ENCODE data around the gene UGT1A8. TPM values are rescaled to one million over a fixed set of nuclear protein-coding genes. Genes with fewer than 3 reads are reported as not detected.

The UGT1A8 gene
- total and polyA plus RNA-seq, 2 donors (not counting 1 experiment from before 2014, with no cell fraction given), result not detected

DNA sequence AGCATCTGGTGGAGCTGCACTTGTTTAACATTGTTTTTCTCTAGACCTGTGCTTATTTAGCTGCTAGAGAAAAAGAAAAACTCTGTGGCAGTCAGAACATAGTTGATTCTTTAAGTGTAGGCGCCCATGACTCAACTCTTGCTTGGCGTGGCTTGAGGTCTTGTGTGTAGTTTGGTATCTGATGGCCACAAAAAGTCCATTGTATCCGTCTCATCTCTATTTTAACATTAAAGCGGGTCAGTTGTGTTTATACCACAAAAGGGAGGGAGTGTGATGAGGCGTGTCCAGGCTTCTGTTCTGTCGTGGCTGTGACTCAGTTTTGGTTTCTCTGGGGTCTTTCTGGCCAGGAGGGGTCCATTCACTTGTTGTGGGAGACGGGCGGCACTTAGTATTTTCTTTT, 24.2 kb upstream of the UGT1A8 start:
- no peak overlapping the region for H2AFZ ChIP-seq (ENCODE audit: insufficient read depth, low read depth, low read length, poor library complexity, severe bottlenecking)
- TF ChIP-seq, protein P1, sequence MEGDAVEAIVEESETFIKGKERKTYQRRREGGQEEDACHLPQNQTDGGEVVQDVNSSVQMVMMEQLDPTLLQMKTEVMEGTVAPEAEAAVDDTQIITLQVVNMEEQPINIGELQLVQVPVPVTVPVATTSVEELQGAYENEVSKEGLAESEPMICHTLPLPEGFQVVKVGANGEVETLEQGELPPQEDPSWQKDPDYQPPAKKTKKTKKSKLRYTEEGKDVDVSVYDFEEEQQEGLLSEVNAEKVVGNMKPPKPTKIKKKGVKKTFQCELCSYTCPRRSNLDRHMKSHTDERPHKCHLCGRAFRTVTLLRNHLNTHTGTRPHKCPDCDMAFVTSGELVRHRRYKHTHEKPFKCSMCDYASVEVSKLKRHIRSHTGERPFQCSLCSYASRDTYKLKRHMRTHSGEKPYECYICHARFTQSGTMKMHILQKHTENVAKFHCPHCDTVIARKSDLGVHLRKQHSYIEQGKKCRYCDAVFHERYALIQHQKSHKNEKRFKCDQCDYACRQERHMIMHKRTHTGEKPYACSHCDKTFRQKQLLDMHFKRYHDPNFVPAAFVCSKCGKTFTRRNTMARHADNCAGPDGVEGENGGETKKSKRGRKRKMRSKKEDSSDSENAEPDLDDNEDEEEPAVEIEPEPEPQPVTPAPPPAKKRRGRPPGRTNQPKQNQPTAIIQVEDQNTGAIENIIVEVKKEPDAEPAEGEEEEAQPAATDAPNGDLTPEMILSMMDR (IDR thresholded peaks at IDR 0.05), result no peak
- TF ChIP-seq EZH2 (IDR thresholded peaks at IDR 0.05; ENCODE audit: borderline replicate concordance, insufficient read depth, low read depth, low read length, poor library complexity, severe bottlenecking), result no peak
- H3K4me3 Mint-ChIP-seq, result no peak overlapping the region
- H3K9ac ChIP-seq (ENCODE audit: low read length), result no peak overlapping the region
- no peaks in the 10 kb centered on the region for H3K79me2 ChIP-seq (ENCODE audit: control insufficient read depth, insufficient read depth, low read length)
- peaks cover 6% of the 10 kb centered on the region for H3K27me3 Mint-ChIP-seq
- H3K4me1 ChIP-seq (ENCODE audit: control insufficient read depth in 2 of 2, insufficient read depth in 2 of 2, low read length in 2 of 2), result no peaks in the 10 kb centered on the region
- no peaks in the 10 kb centered on the region for H3K9me3 Mint-ChIP-seq (ENCODE audit: insufficient read depth)
- peaks cover 0 to 6% (median 0%) of the 10 kb centered on the region in 3 donors for H3K9me3 ChIP-seq (ENCODE audit: control extremely low read depth in 1 of 3, control insufficient read depth in 2 of 3, insufficient read depth in 1 of 3, low read length in 2 of 3)
- no peak overlapping the region for H3K27ac ChIP-seq (ENCODE audit: low read length in 2 of 2)
- WGBS (ENCODE audit: insufficient coverage), result 55% methylated on average over 3 of the region's 8 CpGs
- no peak for DNase-seq
- H4K20me1 ChIP-seq (ENCODE audit: control insufficient read depth, insufficient read depth, low read length, poor library complexity, severe bottlenecking), result no peaks in the 10 kb centered on the region
- H3K36me3 ChIP-seq (replicated peaks in 1 of 2; ENCODE audit: control extremely low read depth in 1 of 2, control insufficient read depth in 1 of 2, extremely low read depth in 1 of 2, insufficient read depth in 2 of 2, low read length in 1 of 2), result no peaks in the 10 kb centered on the region
- H3K4me1 Mint-ChIP-seq, result peaks cover 10% of the 10 kb centered on the region
- H3K27me3 ChIP-seq (replicated peaks in 1 of 4; ENCODE audit: control extremely low read depth in 1 of 4, control insufficient read depth in 3 of 4, insufficient read depth in 4 of 4, low read length in 3 of 4), result no peaks in the 10 kb centered on the region
- no peak overlapping the region for H3K4me3 ChIP-seq (ENCODE audit: control extremely low read depth in 1 of 5, extremely low read depth in 1 of 5, insufficient read depth in 1 of 5, low read depth in 2 of 5, low read length in 4 of 5)
- H3K4me2 ChIP-seq (replicated peaks; ENCODE audit: low read depth, low read length, poor library complexity, severe bottlenecking), result no peak overlapping the region
- ChIA-PET CTCF (no interaction called here), POLR2A (no interaction called here)
- intact Hi-C loops (cut with micrococcal nuclease), result no loop called here
- ATAC-seq (ENCODE audit: low read depth), result no peak
- no peak overlapping the region for H3K27ac Mint-ChIP-seq

DNA sequence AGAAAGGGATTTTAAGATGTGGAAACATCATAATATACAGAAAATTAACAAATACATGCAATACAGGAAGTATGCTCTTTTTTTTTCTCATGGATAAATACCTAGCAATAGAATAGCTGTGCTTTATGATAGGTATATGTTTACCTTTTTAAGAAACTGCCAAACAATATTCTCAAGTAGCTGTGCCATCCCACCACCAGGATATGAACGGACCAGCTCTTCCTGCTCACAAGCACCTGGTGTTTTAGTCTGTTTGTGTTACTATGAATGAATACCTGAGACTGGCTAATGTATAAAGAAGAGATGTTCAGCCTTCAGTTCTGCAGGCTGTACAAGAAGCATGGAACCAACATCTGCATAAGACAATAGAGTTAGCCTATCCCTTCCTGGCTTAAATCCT, 19.9 kb upstream of the UGT1A8 start:
- Histone ChIP-seq H3K9ac (ENCODE audit: low read length) (no peak overlapping the region), H3K36me3 (replicated peaks in 1 of 2; ENCODE audit: control extremely low read depth in 1 of 2, control insufficient read depth in 1 of 2, extremely low read depth in 1 of 2, insufficient read depth in 2 of 2, low read length in 1 of 2) (no peaks in the 10 kb centered on the region), H3K79me2 (ENCODE audit: control insufficient read depth, insufficient read depth, low read length) (no peaks in the 10 kb centered on the region), H3K27ac (ENCODE audit: low read length in 2 of 2) (no peak overlapping the region), H3K4me3 (ENCODE audit: control extremely low read depth in 1 of 5, extremely low read depth in 1 of 5, insufficient read depth in 1 of 5, low read depth in 2 of 5, low read length in 4 of 5) (no peak overlapping the region), H3K4me2 (replicated peaks; ENCODE audit: low read depth, low read length, poor library complexity, severe bottlenecking) (no peak overlapping the region), H3K9me3 (ENCODE audit: control extremely low read depth in 1 of 3, control insufficient read depth in 2 of 3, insufficient read depth in 1 of 3, low read length in 2 of 3) (no peaks in the 10 kb centered on the region), H3K27me3 (replicated peaks in 1 of 4; ENCODE audit: control extremely low read depth in 1 of 4, control insufficient read depth in 3 of 4, insufficient read depth in 4 of 4, low read length in 3 of 4) (peaks cover 0 to 6% (median 4%) of the 10 kb centered on the region in 4 experiments), H4K20me1 (ENCODE audit: control insufficient read depth, insufficient read depth, low read length, poor library complexity, severe bottlenecking) (no peaks in the 10 kb centered on the region), H3K4me1 (ENCODE audit: control insufficient read depth in 2 of 2, insufficient read depth in 2 of 2, low read length in 2 of 2) (no peaks in the 10 kb centered on the region), H2AFZ (ENCODE audit: insufficient read depth, low read depth, low read length, poor library complexity, severe bottlenecking) (no peak overlapping the region)
- TF ChIP-seq, protein P1 (IDR thresholded peaks at IDR 0.05), result no peak
- TF ChIP-seq EZH2 (IDR thresholded peaks at IDR 0.05; ENCODE audit: borderline replicate concordance, insufficient read depth, low read depth, low read length, poor library complexity, severe bottlenecking), result no peak
- H3K4me3 Mint-ChIP-seq, result no peak overlapping the region
- no peak for ATAC-seq (ENCODE audit: low read depth)
- H3K27ac Mint-ChIP-seq, result no peak overlapping the region
- ChIA-PET CTCF (no interaction called here), POLR2A (interaction anchor here (1.1 kb wide), 1 partner anchor 25 kb away, joined by 4 read pairs; no protein-coding TSS in a partner anchor)
- intact Hi-C loops (cut with micrococcal nuclease), result no loop called here
- peaks cover 10% of the 10 kb centered on the region for H3K4me1 Mint-ChIP-seq
- peaks cover 4% of the 10 kb centered on the region for H3K9me3 Mint-ChIP-seq (ENCODE audit: insufficient read depth)
- H3K27me3 Mint-ChIP-seq, result peaks cover 8% of the 10 kb centered on the region
- 100% methylated on average over 1 of the region's 1 CpG for WGBS (ENCODE audit: insufficient coverage)
- no peak for DNase-seq

Measured in B cell (primary cell).